Measurements from ENCODE around the gene NFKB1.

The NFKB1 gene

GRCh38 chr4:102525097-102525496, 23.9 kb downstream of the NFKB1 start:
- no peaks in the 10 kb centered on the region for H3K4me1 ChIP-seq
- H3K27me3 ChIP-seq (ENCODE audit: control insufficient read depth, insufficient read depth, low read length), result no peaks in the 10 kb centered on the region
- no peaks in the 10 kb centered on the region for H3K79me2 ChIP-seq
- no peak overlapping the region for H3K4me2 ChIP-seq (ENCODE audit: low read length)
- H3K4me3 ChIP-seq (ENCODE audit: low read depth, low read length), result no peak overlapping the region
- H3K36me3 ChIP-seq (ENCODE audit: control insufficient read depth, insufficient read depth, low read length), result no peaks in the 10 kb centered on the region
- no peak overlapping the region for H2AFZ ChIP-seq
- no peak overlapping the region for H3K27ac ChIP-seq
- H3K9me3 ChIP-seq (ENCODE audit: control insufficient read depth, low read length), result no peaks in the 10 kb centered on the region
- no peak for TF ChIP-seq CTCF (IDR thresholded peaks at IDR 0.05)
- H3K9ac ChIP-seq, result no peak overlapping the region

DNA sequence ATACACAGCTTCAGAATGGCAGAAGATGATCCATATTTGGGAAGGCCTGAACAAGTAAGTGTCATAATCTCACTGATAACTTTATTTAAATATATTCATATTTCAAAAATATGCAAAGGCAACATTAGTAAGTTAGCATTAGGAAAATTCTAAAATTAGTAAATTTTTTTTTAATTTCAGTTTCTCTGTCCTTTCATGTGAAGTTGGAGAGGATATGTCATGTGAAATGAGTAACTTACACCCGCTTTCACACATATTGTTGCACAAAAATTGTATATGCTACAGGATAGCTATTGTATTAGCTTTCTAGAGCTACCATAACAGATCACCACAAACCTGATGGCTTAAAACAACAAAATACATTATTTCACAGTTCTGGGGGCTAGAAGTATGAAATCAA, 24.3 kb downstream of the NFKB1 start:
- no peak overlapping the region for H3K27ac ChIP-seq
- H3K27me3 ChIP-seq (ENCODE audit: control insufficient read depth, insufficient read depth, low read length), result no peaks in the 10 kb centered on the region
- H3K9me3 ChIP-seq (ENCODE audit: control insufficient read depth, low read length), result no peaks in the 10 kb centered on the region
- H3K4me2 ChIP-seq (ENCODE audit: low read length), result no peak overlapping the region
- no peak overlapping the region for H3K9ac ChIP-seq
- no peak for TF ChIP-seq CTCF (IDR thresholded peaks at IDR 0.05)
- no peaks in the 10 kb centered on the region for H3K4me1 ChIP-seq
- no peaks in the 10 kb centered on the region for H3K79me2 ChIP-seq
- H3K4me3 ChIP-seq (ENCODE audit: low read depth, low read length), result no peak overlapping the region
- H3K36me3 ChIP-seq (ENCODE audit: control insufficient read depth, insufficient read depth, low read length), result no peaks in the 10 kb centered on the region
- H2AFZ ChIP-seq, result no peak overlapping the region

- Histone ChIP-seq H3K27ac (no peak overlapping the region), H3K79me2 (no peaks in the 10 kb centered on the region), H3K36me3 (ENCODE audit: control insufficient read depth, insufficient read depth, low read length) (no peaks in the 10 kb centered on the region), H3K4me2 (ENCODE audit: low read length) (no peak overlapping the region), H3K4me1 (no peaks in the 10 kb centered on the region), H3K27me3 (ENCODE audit: control insufficient read depth, insufficient read depth, low read length) (no peaks in the 10 kb centered on the region), H3K4me3 (ENCODE audit: low read depth, low read length) (no peak overlapping the region), H3K9me3 (ENCODE audit: control insufficient read depth, low read length) (no peaks in the 10 kb centered on the region), H2AFZ (no peak overlapping the region), H3K9ac (no peak overlapping the region)
- TF ChIP-seq CTCF (IDR thresholded peaks at IDR 0.05), result no peak
Measured at GRCh38 chr4:102526532-102526931, 25.4 kb downstream of the NFKB1 start.

DNA sequence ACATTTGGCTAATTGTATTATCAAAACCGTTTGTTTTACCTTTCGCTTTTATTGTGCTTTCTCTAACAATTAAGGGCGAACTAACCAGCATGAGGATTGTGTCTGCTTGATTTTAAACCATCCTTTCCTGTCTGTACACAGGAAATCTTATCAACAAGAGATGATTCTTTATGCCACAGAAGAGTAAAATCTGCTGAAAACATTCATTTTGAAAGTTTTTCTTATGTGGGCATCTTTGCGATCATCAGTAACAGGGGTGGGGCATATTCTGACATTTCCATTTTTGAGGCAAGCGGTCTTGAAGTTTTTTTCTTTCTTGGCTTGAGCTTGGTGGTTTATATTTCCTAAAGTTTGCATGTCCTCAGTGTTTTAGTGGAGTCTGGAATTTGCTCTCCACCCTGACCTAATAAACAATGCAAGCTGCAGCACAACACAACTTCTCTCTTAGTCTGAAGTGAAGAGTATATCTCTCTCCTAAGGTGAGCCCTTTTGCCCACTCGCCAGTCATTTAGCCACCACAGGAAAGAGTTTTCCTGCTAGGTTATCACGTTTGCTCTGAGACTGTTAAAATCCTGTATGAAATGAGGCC, 26.6 kb downstream of the NFKB1 start:
- Histone ChIP-seq H3K4me3 (ENCODE audit: low read depth, low read length) (no peak overlapping the region), H2AFZ (no peak overlapping the region), H3K9ac (no peak overlapping the region), H3K4me2 (ENCODE audit: low read length) (no peak overlapping the region), H3K9me3 (ENCODE audit: control insufficient read depth, low read length) (no peaks in the 10 kb centered on the region), H3K79me2 (no peaks in the 10 kb centered on the region), H3K4me1 (no peaks in the 10 kb centered on the region), H3K36me3 (ENCODE audit: control insufficient read depth, insufficient read depth, low read length) (no peaks in the 10 kb centered on the region), H3K27me3 (ENCODE audit: control insufficient read depth, insufficient read depth, low read length) (no peaks in the 10 kb centered on the region), H3K27ac (no peak overlapping the region)
- no peak for TF ChIP-seq CTCF (IDR thresholded peaks at IDR 0.05)

DNA sequence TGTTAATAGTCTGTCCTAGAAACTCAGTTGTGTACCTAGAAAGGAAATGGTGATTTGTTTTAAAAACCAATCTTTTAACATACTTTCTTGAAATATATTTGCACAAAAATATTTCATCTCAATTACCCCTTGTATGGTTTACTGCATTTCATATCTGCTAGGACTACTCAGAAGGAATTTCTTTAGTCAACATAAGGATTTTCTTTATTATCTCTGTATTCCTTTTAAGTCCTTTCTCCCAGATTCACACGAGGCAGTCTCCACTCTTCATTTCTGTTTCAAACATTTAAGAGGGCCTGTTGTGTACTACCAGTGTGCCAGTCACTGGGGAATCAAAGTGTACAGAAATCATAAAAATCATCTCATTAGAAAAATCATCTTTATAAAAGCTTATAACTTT, 28.8 kb downstream of the NFKB1 start:
- no peak for TF ChIP-seq CTCF (IDR thresholded peaks at IDR 0.05)
- H2AFZ ChIP-seq, result no peak overlapping the region
- H3K4me1 ChIP-seq, result no peaks in the 10 kb centered on the region

More for the DNA sequence above, 28.8 kb downstream of the NFKB1 start:
- Histone ChIP-seq H3K9ac (no peak overlapping the region), H3K27ac (no peak overlapping the region), H3K4me3 (ENCODE audit: low read depth, low read length) (no peak overlapping the region), H3K27me3 (ENCODE audit: control insufficient read depth, insufficient read depth, low read length) (no peaks in the 10 kb centered on the region), H3K36me3 (ENCODE audit: control insufficient read depth, insufficient read depth, low read length) (no peaks in the 10 kb centered on the region), H3K9me3 (ENCODE audit: control insufficient read depth, low read length) (no peaks in the 10 kb centered on the region), H3K79me2 (no peaks in the 10 kb centered on the region), H3K4me2 (ENCODE audit: low read length) (no peak overlapping the region)
